ENCODE data around the gene LRBA. TPM values are rescaled to one million over a fixed set of nuclear protein-coding genes. Genes with fewer than 3 reads are reported as not detected.

The LRBA gene
- total and polyA plus RNA-seq, 2 donors (not counting 3 experiments of a cell fraction or from before 2014, with no cell fraction given), result 18.0 to 35.1 TPM

DNA sequence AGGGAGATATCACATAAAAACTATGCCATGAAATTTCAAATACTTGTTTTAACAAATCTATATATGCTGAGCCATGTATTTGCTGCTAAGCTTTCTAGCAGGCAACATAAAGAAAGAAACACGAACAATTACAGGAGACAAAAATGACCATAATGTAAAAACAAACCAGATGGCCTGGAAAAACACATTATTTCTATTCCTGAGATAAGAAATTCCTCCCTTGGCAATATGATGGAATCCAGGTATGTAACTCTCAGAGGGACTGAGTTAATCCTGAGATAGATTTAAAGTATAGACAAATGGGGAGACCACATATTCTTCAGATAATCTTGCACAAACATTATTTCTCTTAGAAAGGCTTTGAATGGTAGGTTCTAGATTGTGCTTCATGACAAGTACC lies 657.3 kb downstream of the LRBA start:
- POLR2A ChIA-PET, result no interaction called here

More for the DNA sequence above, 657.3 kb downstream of the LRBA start:
- H3K9ac ChIP-seq (replicated peaks; ENCODE audit: extremely low read depth, insufficient read depth, low read length), result no peak overlapping the region
- no peak overlapping the region for H3K27ac ChIP-seq (ENCODE audit: insufficient read depth, low read depth, low read length)
- no peaks in the 10 kb centered on the region for H3K4me1 ChIP-seq (ENCODE audit: control insufficient read depth, extremely low read depth, insufficient read depth, low read length)
- DNase-seq (ENCODE audit: low read depth, low spot score) (no peak), FAIRE-seq (no peak)
- H3K9me3 ChIP-seq (replicated peaks; ENCODE audit: control insufficient read depth, insufficient read depth, low read length), result no peaks in the 10 kb centered on the region
- H3K27me3 ChIP-seq (ENCODE audit: control insufficient read depth in 2 of 2, insufficient read depth in 2 of 2, low read length in 2 of 2), result no peaks in the 10 kb centered on the region
- CTCF ChIA-PET, result interaction anchor here (1.4 kb wide), 1 partner anchor 28 kb away, joined by 3 read pairs; no protein-coding TSS in a partner anchor
- H3K36me3 ChIP-seq (ENCODE audit: control insufficient read depth in 2 of 2, extremely low read depth in 1 of 2, insufficient read depth in 2 of 2, low read length in 2 of 2), result no peaks in the 10 kb centered on the region
- no peaks in the 10 kb centered on the region for H4K20me1 ChIP-seq (replicated peaks; ENCODE audit: control insufficient read depth, extremely low read depth, insufficient read depth, low read length)
- no peak overlapping the region for H3K4me3 ChIP-seq (replicated peaks in 1 of 3; ENCODE audit: insufficient read depth in 1 of 3, low read depth in 1 of 3, low read length in 3 of 3)
- dilution Hi-C loops (cut with MboI; ENCODE audit: extremely low pct_ligation_motif_present, low sequenced_read_pairs), result no loop called here
- H3K79me2 ChIP-seq (ENCODE audit: control insufficient read depth, insufficient read depth, low read length), result no peaks in the 10 kb centered on the region
- intact Hi-C loops (cut with micrococcal nuclease), result no loop called here
- no peak overlapping the region for H3K4me2 ChIP-seq (ENCODE audit: insufficient read depth, low read length)
- no peak overlapping the region for H2AFZ ChIP-seq (ENCODE audit: low read depth, low read length)
- no peaks in the 10 kb centered on the region for H3K9me1 ChIP-seq (replicated peaks; ENCODE audit: control insufficient read depth, extremely low read depth, insufficient read depth, low read length)
- TF ChIP-seq FOS (IDR thresholded peaks at IDR 0.05; ENCODE audit: borderline replicate concordance, insufficient read depth, low read length), result no peak
- no peak for TF ChIP-seq MYC (IDR thresholded peaks at IDR 0.05; ENCODE audit: low read depth, low read length)
- TF ChIP-seq POLR2AphosphoS5 (IDR thresholded peaks at IDR 0.05; ENCODE audit: insufficient read depth, low read depth, low read length), result no peak
- no peak for TF ChIP-seq MAX (IDR thresholded peaks at IDR 0.05; ENCODE audit: insufficient read depth, insufficient read length)
- no peak for TF ChIP-seq CTCF (IDR thresholded peaks at IDR 0.05; ENCODE audit: extremely low read depth in 1 of 2, insufficient read depth in 1 of 2, low read depth in 1 of 2, low read length in 2 of 2)
- no peak for TF ChIP-seq EZH2 (IDR thresholded peaks at IDR 0.05; ENCODE audit: borderline replicate concordance, low read depth, low read length, severe bottlenecking)
- no peak for TF ChIP-seq GATA2 (IDR thresholded peaks at IDR 0.05; ENCODE audit: insufficient read depth, insufficient read length, low read depth, low read length)
- no peak for TF ChIP-seq POLR2A (IDR thresholded peaks at IDR 0.05; ENCODE audit: low read depth, low read length)
- TF ChIP-seq JUN (IDR thresholded peaks at IDR 0.05; ENCODE audit: borderline replicate concordance, insufficient read depth, insufficient read length, low read depth), result no peak
- no TSS peak for BruUV-seq (replicated peaks)
